HUDEP-2 (cell line): ENCODE results near the gene CCDC74A.
A peak's percentile ranks its signal among the peaks of the same experiment; 100 is the strongest.
"Not testable (repeated sequence)": the region's sequence is repeated elsewhere in the genome, so short reads cannot be mapped to it uniquely, and the experiment has no call there.

Experiments used
- DNase-seq, 76 experiments: peaks; one replicate each; lab custom pipeline; 2025; ENCODE audit not compliant: unreplicated experiment in 76 of 76; lab: John Stamatoyannopoulos, UW

Gene CCDC74A

DNA sequence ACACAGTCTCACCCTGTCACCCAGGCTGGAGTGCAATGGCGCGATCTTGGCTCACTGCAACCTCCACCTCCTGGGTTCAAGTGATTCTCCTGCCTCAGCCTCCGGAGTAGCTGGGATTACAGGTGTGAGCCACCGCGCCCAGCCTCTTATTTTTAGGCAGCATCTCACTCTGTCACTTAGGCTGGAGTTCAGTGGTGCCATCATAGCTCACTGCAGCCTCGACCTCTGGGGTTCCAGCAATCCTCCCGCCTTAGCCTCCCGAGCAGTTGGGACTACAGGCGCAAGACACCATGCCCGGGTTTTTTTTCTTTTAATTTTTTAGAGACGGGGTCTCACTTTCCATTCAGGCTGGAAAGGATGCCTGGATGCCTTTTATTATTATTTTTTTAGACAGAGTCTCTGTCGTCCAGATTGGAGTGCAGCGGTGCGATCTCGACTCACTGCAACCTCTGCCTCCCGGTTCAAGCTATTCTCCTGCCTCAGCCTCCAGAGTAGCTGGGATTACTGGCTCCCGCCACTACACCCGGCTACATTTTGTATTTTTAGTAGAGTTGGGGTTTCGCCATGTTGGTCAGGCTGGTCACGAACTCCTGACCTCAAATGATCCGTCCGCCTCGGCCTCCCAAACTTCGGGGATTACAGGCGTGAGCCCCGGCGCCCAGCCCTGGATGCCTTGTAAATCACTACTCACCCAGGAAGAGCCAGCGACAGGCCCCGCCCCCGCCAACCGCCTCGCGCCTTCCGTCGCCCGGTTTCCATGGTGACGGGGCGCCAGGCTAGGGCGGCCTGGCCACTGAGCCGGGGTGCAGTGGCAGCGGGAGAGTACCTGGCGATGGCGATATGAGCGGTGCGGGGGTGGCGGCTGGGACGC lies at the start of gene CCDC74A:
Gene CCDC74A (plus strand): TSS at position 758 of the 871 bp plus-strand sequence. CDS start 83 bp downstream, at position 841.
- peak in 47 of 76 experiments; percentile 2 to 65 (median 35) for DNase-seq

DNA sequence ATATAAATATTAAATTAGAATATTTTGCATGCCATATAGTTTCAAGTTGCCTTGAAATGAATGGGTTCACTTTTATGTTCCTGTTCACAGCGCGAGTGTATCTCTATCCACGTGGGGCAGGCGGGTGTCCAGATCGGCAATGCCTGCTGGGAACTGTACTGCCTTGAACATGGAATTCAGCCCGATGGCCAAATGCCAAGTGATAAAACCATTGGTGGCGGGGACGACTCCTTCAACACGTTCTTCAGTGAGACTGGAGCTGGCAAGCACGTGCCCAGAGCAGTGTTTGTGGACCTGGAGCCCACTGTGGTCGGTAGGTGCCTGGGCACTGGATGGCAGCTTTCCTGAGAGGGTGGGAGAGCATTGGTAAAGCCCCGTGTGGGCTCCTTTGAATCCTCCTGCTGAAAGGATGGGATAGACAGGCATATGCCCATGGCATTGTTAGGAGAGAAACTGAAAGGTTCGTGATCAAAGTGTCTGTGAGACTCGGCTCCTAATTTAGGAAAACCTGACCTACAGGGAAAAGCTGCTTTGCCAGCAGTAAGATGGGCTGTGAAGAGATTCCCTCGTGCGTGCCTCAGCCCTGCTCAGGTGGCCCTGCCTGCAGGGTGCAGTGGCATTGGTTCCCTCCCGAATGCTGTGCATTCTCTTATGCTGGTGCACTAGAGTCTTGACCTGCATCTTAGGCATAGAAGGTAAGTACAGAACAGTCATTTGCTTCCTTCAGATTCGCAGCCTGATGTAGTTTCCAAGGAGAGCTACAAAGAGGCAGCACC lies 49.4 kb upstream of the CCDC74A start:
- not testable (repeated sequence) for DNase-seq

DNA sequence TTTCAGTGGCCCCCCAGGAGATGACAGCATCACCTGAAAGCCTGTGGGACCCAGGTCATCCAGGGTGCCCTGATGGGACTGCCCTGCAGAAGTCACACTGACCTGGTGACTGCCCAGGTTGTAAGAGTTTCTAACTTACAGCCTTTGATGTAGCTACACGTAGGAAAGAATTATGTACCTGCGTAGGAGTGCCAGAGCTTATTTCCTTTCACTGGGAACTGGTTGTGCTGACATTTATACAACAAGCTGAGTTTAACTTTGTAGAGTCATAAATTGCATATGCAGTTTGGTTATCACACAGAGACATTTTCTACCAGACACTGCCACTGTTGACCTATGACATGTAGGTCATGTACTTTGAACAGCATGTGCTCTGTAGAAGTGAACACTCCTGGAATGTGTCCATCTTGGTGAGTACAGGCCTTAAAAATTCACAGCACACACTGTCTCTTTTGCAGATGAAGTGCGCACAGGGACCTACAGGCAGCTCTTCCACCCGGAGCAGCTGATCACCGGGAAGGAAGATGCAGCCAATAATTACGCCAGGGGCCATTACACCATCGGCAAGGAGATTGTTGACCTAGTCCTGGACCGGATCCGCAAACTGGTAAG lies 48.7 kb upstream of the CCDC74A start:
- DNase-seq: not testable (repeated sequence)

DNA sequence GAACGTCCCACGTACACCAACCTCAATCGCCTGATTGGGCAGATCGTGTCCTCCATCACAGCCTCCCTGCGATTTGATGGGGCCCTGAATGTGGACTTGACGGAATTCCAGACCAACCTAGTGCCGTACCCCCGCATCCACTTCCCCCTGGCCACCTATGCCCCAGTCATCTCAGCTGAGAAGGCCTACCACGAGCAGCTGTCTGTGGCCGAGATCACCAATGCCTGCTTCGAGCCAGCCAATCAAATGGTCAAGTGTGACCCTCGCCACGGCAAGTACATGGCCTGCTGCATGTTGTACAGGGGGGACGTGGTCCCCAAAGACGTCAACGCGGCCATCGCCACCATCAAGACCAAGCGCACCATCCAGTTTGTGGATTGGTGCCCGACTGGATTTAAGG lies 47.3 kb upstream of the CCDC74A start:
- not testable (repeated sequence) for DNase-seq

DNA sequence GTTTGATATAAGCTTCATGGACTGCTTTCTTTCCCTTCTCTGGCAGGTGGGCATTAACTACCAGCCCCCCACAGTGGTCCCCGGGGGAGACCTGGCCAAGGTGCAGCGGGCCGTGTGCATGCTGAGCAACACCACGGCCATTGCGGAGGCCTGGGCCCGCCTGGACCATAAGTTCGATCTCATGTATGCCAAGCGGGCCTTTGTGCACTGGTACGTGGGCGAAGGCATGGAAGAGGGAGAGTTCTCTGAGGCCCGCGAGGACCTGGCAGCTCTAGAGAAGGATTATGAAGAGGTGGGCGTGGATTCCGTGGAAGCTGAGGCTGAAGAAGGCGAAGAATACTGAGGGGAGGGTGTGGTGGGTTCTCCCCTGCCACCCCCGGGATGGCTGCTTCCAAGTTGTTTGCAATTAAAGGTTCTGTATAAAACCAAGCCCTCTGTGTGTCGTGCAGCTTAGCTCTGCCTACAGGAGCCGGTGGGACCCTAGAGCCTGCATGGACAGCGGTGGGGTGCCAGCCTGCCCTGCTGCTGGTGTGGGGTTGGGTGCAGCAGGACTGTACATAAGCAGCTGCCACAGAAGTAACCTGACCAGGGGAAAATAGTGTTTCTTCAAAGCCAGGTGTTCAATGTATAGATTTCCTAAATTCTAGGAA lies 45.1 kb upstream of the CCDC74A start:
- not testable (repeated sequence) for DNase-seq

DNA sequence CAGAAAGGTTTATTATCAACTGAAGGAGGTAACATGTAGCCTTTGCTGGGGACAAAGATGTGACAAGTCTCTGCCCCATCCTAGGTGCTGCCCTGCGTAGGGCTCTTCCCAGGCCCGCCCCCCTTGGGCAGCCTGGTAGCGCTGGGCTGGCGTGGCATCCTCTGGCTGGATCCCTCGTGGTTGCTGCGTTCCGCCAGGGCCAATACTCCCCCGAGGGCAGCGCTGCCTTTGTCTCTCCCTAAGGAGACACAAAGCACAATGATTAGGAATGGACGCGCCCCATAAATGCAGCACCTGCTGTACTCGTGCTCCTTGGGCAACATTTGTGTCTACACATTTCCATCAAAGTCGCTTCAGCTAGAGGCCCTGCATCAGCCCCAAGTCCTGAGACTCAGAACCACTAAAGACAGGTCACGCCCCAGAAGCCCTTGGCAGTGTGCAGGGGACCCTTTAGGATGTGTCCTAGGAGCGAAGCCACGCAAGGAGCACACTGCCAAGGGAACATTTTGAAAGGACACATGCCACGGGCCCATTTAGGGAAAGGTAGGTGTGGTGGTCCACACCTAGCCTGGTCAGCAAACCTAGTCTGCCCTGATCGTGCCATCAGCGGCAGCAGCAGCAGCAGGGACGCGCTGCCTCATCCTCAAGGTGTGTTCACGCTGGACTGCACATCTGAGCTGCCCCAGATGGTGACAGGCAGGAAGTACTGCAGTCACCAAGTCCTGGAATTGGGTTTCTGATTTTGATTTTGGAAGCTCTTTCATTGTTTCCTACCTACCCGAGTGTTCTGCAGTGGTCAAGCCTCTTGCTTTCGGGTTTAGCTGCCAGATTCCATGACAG lies 43.5 kb upstream of the CCDC74A start:
- DNase-seq: not testable (repeated sequence)

DNA sequence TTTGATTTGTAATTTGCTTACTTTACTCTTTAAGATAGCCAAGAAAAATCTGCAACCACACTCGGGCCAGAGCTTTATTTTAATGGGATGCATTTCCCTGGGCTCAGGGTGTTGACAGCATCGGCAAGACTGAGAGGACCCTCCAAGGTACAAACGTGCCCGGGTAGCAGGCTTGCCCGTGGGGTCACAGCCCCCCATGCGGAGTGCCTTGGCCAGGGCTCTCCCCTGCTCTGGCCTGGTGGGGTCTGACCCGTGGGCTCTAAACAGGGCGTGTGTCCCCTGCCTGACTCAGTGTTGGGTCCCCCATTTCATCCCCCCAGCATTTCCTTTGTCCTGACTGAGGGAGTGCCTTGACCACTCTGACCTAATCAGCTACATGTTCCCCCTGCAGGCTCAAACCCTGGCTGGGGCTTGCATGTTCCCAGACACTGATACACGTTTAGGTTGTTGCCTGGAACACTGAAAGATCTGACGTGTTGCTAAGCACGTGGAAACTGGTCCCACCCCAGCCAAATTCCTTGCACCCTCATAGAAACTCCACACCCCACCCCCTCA lies 42.7 kb upstream of the CCDC74A start:
- DNase-seq: not testable (repeated sequence)

DNA sequence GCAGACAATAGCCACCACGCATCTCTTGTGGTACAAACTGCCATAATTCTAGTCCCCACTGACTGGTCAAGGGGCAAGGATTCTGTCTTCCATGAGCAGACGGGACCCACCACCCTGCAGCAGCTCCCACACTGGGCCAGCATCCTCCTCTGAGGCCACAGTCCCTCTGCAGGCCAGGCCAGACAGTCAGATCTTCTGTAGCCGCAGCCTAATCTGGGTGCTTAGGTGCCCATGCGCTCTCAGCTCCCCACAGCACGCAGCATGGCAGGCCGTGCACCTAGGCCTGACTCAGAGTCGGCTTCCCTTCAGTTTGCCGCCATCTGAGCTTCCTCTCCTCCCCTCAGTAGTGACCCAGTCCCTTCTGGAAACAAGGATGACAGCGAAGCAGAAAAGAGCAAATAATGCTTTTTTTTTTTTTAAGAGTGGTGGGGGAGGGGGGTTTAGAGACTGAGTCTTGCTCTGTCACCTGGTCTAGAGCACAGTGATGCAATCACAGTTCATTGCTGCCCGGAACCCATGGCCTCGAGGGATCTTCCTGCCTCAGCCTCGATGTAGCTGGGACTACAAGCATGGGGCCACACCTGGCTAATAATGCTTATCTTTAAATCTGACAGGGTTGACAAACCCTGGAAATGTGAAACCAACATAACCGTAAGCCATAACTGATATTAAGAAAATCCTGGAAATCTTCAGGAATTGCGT lies 41.3 kb upstream of the CCDC74A start:
- not testable (repeated sequence) for DNase-seq

DNA sequence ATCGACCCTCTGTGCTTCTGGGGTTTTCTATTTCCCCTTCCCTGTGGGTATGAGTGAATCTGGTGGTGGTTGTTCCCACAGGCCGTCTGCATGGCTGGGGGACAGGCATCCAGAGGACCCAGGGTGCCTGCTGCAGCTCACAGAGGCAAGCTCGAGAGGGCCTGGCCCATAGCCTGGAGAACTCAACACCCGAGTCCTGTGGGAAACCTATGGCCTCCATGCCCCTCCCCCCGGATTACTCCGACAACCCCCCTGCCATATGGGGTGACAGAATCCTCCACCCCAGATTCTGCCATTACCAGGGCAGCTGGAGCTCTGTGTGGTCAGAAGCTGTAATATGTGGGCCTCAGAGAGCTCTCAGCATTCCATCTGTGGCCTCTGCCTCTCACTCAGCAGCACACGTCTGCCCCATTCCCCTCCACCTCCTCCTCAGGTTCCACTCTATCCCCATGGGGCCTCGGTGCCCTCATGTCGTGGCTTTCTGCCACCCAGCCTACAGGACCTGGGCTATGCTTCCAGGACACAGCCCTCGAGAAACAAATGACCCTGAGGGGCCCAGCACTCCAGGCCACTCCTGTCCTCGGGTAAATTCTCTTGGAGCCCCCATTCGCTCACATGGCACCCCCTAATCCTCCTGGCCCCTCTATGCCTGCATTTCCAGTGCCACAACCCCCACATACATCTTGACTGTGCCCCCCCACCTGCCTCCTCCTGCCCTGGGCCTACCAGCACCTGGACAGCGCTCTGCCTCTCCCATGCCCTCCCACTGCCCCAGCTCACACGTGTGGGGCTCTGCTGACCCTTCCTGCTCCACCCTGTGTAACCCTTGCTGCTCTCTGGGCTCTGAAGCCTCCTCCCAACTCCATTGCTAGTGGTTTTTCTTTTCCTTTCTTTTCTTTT lies 39.1 kb upstream of the CCDC74A start:
- no peak for DNase-seq

DNA sequence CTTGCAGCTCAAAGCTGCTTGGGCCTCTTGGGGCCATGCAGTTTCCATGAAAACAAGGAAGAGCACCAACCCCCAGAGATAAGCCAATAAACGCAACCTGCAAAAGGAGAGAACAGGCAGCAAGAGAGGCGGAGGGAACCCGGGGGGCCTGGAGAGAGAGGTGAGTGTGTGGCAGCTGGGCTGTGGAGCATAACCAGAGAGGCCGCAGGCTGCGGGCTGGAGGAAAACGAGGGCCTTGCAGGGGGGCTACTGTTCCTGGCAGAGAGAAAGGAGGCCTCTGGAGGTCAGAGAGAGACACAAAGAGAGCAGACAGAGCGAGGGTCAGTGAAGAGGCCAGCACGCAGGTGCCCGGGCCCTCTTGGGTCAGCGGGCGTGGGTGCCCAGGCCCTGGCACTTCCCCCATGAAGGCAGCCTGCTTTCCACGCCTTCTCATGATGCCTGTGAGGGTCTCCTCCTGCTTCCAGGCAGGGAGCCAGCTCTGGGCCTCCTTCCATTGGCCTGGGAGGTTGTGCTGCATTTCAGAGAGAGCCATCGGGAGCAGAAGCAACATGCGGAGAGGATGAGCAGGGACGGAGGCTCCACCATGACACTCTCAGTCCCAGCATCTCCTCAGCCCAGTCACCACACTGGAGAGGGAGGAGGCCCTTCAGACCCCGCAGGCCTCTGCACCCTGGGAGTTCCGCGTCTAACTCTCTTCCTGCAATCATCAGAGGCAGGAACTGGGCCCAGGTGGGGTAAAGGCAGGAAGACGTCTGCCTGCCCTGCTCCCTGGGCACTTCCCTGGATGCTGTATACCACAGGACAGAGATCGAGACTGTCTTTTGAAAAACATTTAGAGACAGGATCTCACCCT lies 36.8 kb upstream of the CCDC74A start:
- DNase-seq: peak in 1 of 76 experiments; percentile 19

DNA sequence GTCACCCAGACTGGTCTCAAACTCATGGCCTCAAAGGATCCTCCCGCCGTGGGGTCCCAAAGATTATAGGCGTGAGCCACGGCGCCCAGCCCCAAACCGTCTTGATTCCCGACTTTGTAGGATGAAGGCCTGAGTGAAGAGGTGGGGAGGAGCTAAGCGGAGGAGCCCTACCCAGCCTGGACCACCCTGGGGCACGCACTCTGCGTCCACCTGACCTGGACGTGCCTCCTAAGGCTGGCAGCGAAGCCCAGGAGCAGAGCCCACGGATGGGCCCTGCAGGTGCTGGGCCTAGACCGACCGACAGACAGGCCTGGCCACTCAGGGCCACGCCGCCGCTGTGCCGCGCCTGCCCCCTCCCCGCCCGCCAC lies 36.2 kb upstream of the CCDC74A start:
- peak in 3 of 76 experiments; percentile 2 to 18 (median 10) for DNase-seq

DNA sequence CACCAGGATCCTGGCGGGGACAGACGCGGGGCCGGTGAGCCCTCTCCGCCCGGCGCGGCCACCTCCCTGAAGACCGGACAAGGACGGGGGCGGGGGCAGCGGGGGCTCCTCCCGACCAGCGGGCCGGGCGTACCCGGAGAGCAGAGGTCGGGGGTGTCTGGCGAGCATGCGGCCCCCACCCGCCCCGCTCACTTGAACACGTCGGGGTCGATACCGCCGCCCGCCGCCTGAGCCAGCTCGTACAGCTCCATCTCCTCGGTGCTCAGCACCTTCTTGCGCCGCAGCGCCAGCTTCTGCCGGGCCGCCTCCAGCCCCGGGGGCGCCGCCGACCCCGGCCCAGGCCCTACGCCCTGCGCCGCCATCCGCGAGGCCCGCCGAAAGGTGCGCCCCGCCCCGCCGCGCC lies 35.7 kb upstream of the CCDC74A start, which contains the start of gene MZT2A:
Gene MZT2A (minus strand): TSS at position 383 of the 403 bp plus-strand sequence. CDS start 21 bp downstream, at position 362.
- peak in 8 of 76 experiments; percentile 8 to 54 (median 27) for DNase-seq

DNA sequence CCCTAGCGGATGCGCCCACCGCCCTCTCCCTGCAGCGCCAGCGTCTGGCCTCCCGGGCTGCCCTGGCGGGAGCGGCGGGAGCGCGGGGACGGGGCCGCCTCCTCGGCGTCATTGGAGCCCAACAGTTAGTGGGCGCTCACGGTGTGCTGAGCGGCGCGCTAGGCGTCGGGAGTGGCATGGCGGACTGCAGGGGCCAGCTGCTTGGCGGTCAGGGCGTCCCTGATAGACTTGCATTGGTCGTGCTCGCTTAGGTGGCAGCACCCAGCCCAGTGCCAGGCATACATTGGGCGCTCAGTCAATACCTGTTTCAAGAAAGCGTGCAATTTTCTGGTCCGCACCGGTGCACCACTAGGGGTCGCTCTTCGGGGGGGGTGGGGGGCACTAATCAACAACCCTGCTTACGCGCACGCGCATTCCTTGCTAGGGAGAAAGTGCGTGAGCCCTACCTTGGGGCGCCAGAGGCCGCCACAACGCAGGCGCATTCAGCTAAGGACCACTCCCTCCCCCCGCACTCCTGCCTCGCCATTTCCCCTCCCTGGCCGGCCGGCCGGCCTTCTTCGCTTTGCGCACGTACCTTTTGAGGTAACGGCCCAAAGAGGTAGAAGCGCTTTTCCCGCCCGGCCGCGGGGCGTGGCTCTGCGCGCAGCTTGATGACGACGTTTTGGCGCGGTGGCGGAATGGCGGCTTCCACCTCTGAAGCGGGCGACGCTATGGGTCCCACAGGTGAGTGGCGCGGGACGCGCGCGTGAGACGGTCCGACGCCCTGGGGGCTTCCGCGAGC lies 35.1 kb upstream of the CCDC74A start:
- DNase-seq: peak; percentile 37 to 94 (median 89)

DNA sequence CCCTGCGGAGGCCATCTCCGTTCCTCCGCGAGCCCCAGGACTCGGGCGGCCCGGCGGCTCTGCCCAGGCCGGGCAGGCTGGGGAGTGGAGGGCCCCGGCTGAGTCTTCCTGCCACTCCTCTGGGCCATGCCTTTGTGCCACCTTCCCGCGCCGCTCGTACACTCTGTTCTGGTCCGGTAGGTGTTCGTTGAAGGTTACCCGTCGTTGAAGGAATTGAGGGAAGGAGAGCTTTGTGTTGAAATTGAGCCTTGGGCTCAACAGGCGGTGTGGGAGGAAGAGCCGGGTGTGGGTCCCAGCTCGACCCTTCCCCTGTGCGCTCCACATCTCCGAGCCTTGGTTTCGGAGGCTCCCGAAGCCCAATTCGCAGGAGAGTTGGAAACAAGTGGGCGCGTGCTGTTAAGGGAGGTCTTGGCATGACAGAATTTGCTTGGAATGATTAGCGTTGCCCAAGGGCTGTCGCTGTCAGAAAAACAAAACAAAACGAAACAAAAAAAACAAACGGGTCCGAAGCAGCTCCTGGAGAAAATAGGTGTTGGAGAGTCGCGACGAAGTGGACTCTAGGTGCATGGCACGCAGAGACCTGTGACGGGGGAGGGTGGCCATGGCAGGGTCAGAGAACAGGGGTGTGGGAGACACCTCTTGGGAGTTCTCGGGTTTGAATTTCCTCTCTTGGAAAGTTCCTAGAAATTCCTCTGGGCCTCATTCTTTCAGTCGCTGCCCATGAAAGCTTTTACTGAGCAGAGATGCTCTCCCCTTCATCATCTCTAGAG lies 34.3 kb upstream of the CCDC74A start:
- no peak for DNase-seq

DNA sequence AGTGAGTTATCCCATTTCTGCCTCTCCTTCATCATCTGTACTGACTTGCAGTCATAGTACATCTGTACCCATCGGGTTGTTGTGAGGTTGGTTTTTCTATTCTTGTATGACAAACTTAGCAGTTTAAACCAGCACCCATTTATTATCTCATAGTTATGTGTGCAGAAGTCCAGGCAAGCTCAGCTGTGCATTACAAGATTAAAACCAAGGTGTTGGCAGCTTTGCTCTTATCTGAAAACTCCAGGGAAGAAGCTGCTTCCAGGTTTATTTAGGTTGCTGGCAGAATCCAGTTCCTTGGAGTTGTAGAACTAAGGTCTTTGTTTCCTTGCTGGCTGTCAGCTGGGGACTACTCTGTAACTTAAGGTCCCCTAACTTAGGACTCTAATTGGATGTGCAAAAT lies 32.2 kb upstream of the CCDC74A start:
- DNase-seq: not testable (repeated sequence)
